KMS-11 (cell line): ENCODE measurements around the gene CARNS1.
A peak's percentile ranks its signal among the peaks of the same experiment; 100 is the strongest.

ENCODE experiments used
- H2AFZ ChIP-seq: fragments of 200-600 bp; sonication (generic); 2 replicates; pipeline ENCODE4 v1.6.1; 2016; ENCODE audit warnings: antibody characterized with exemption, mixed run types, low read depth
- H3K27ac ChIP-seq: fragments of 200-600 bp; sonication (generic); 2 replicates; pipeline ENCODE4 v1.6.1; 2016; ENCODE audit warnings: mild to moderate bottlenecking, mixed run types
- H3K27me3 ChIP-seq: fragments of 200-600 bp; sonication (generic); 2 replicates; pipeline ENCODE4 v1.6.1; 2017; ENCODE audit warnings: mild to moderate bottlenecking, low read depth, mixed run types, moderate library complexity; ENCODE audit not compliant: insufficient read depth
- H3K36me3 ChIP-seq: fragments of 200-600 bp; sonication (generic); 2 replicates; pipeline ENCODE4 v1.6.1; 2017; ENCODE audit warnings: mild to moderate bottlenecking, mixed run types; ENCODE audit not compliant: insufficient read depth
- H3K4me1 ChIP-seq: fragments of 200-600 bp; sonication (generic); 2 replicates; pipeline ENCODE4 v1.6.1; 2016; ENCODE audit warnings: mild to moderate bottlenecking, low read depth, mixed run types; ENCODE audit not compliant: poor library complexity, severe bottlenecking
- H3K4me2 ChIP-seq: fragments of 200-600 bp; sonication (generic); 2 replicates; pipeline ENCODE4 v1.7.0; 2016; ENCODE audit warnings: mild to moderate bottlenecking, mixed run types
- H3K4me3 ChIP-seq: fragments of 200-600 bp; sonication (generic); IDR thresholded peaks from 2 replicates; pipeline ENCODE4 v1.6.1; 2017; ENCODE audit warnings: low read depth, low read length, mixed read lengths; ENCODE audit not compliant: insufficient read depth
- H3K79me2 ChIP-seq: fragments of 200-600 bp; sonication (generic); 2 replicates; pipeline ENCODE4 v1.6.1; 2016; ENCODE audit warnings: low read depth, mixed run types; ENCODE audit not compliant: insufficient read depth
- H3K9ac ChIP-seq: fragments of 200-600 bp; sonication (generic); 2 replicates; pipeline ENCODE4 v1.6.1; 2016; ENCODE audit warnings: mild to moderate bottlenecking, mixed run types
- H4K20me1 ChIP-seq: fragments of 200-600 bp; sonication (generic); 2 replicates; pipeline ENCODE4 v1.6.1; 2016; ENCODE audit warnings: mild to moderate bottlenecking, mixed run types; ENCODE audit not compliant: insufficient read depth
- CTCF ChIP-seq: fragments of 200-600 bp; sonication (generic); conservative IDR thresholded peaks from 2 replicates; pipeline ENCODE4 v1.6.1; 2017; ENCODE audit warnings: low read depth, mild to moderate bottlenecking, antibody characterized with exemption, low read length, moderate library complexity, mixed read lengths

CARNS1 gene

GRCh38 chr11:67392183-67392715, 23.2 kb upstream of the CARNS1 start:
- Histone ChIP-seq H3K4me1 (peaks cover 8% of the 10 kb centered on the region), H2AFZ (peak overlapping the region; percentile 95), H3K27ac (no peak overlapping the region; the same call in 1 of the 2 replicates)

GRCh38 chr11:67393437-67393836, 22.0 kb upstream of the CARNS1 start:
- no peak for TF ChIP-seq CTCF
- no peaks in the 10 kb centered on the region for H3K27me3 ChIP-seq
- H3K4me1 ChIP-seq = peaks cover 8% of the 10 kb centered on the region
- H2AFZ ChIP-seq = no peak overlapping the region
- no peak overlapping the region for H3K27ac ChIP-seq
- H3K36me3 ChIP-seq = no peaks in the 10 kb centered on the region
- H3K4me2 ChIP-seq = no peak overlapping the region
- H3K79me2 ChIP-seq = peaks cover 4% of the 10 kb centered on the region; the same call in 1 of the 2 replicates
- no peak overlapping the region for H3K9ac ChIP-seq
- H4K20me1 ChIP-seq = no peaks in the 10 kb centered on the region
- H3K4me3 ChIP-seq = no peak overlapping the region

More at GRCh38 chr11:67392183-67392715, 23.2 kb upstream of the CARNS1 start:
- Histone ChIP-seq H3K27me3 (no peaks in the 10 kb centered on the region), H3K36me3 (no peaks in the 10 kb centered on the region), H3K79me2 (peaks cover 4% of the 10 kb centered on the region; the same call in 1 of the 2 replicates), H3K4me2 (peak overlapping the region; percentile 84), H4K20me1 (no peaks in the 10 kb centered on the region), H3K4me3 (no peak overlapping the region), H3K9ac (peak overlapping the region; percentile 77)
- TF ChIP-seq CTCF = no peak

GRCh38 chr11:67393990-67394389, 21.5 kb upstream of the CARNS1 start:
- Histone ChIP-seq H3K79me2 (peaks cover 4% of the 10 kb centered on the region; the same call in 1 of the 2 replicates), H2AFZ (no peak overlapping the region), H3K36me3 (no peaks in the 10 kb centered on the region), H3K27me3 (no peaks in the 10 kb centered on the region), H3K4me1 (peaks cover 8% of the 10 kb centered on the region), H4K20me1 (no peaks in the 10 kb centered on the region), H3K27ac (no peak overlapping the region), H3K4me2 (no peak overlapping the region), H3K4me3 (no peak overlapping the region), H3K9ac (no peak overlapping the region)
- TF ChIP-seq CTCF = no peak

GRCh38 chr11:67395555-67396258, 19.8 kb upstream of the CARNS1 start:
- TF ChIP-seq CTCF = no peak
- Histone ChIP-seq H3K79me2 (peaks cover 10% of the 10 kb centered on the region), H3K27me3 (no peaks in the 10 kb centered on the region), H3K9ac (no peak overlapping the region), H3K36me3 (no peaks in the 10 kb centered on the region), H2AFZ (no peak overlapping the region), H3K4me2 (no peak overlapping the region), H3K4me1 (peaks cover 6% of the 10 kb centered on the region), H4K20me1 (no peaks in the 10 kb centered on the region), H3K4me3 (no peak overlapping the region), H3K27ac (no peak overlapping the region)
